ENCODE results near the gene KDELR1. TPM values are rescaled to one million over a fixed set of nuclear protein-coding genes. Genes with fewer than 3 reads are reported as not detected.

KDELR1 gene
- total RNA-seq, 1 experiment from 2014 or later = 111 TPM

GRCh38 chr19:48382286-48382685, 9.1 kb downstream of the KDELR1 start:
- no peak for DNase-seq (ENCODE audit: low read depth, low spot score)
- H3K9me3 ChIP-seq (ENCODE audit: control insufficient read depth, insufficient read depth, low read depth, low read length) = no peaks in the 10 kb centered on the region
- H3K27me3 ChIP-seq (ENCODE audit: control insufficient read depth, insufficient read depth, low read length) = no peaks in the 10 kb centered on the region
- ChIA-PET CTCF (no interaction called here), POLR2A (no interaction called here)
- no peak overlapping the region for H3K27ac ChIP-seq (ENCODE audit: low read length)
- TF ChIP-seq CTCF (IDR thresholded peaks at IDR 0.05) (no peak), REST (IDR thresholded peaks at IDR 0.05; ENCODE audit: insufficient read depth in 1 of 2, low read depth in 2 of 2, low read length in 1 of 2) (no peak), TCF7L2 (IDR thresholded peaks at IDR 0.05; ENCODE audit: low read depth, low read length) (no peak), SIN3A (IDR thresholded peaks at IDR 0.05; ENCODE audit: borderline replicate concordance, insufficient read depth, low read depth, low read length) (no peak), POLR2AphosphoS5 (IDR thresholded peaks at IDR 0.05; ENCODE audit: low read depth, low read length) (no peak)
- in situ Hi-C loops (cut with HindIII; ENCODE audit: low pct_unique_long_range_greater_than_20kb, low sequenced_read_pairs) = no loop called here
- intact Hi-C loops (cut with micrococcal nuclease; ENCODE audit: unreplicated experiment) = no loop called here
- H3K4me1 ChIP-seq (ENCODE audit: control insufficient read depth, insufficient read depth, low read length) = no peaks in the 10 kb centered on the region
- no TSS peak for BruUV-seq (replicated peaks)
- H3K4me3 ChIP-seq (ENCODE audit: low read depth in 2 of 2, low read length in 2 of 2) = no peak overlapping the region
- ATAC-seq = no peak
- no peaks in the 10 kb centered on the region; the same call in 1 of the 2 replicates for H3K36me3 ChIP-seq (ENCODE audit: control insufficient read depth, insufficient read depth, low read length)

- DNase-seq (ENCODE audit: low read depth, low spot score) = no peak
- Histone ChIP-seq H3K4me3 (ENCODE audit: low read depth in 2 of 2, low read length in 2 of 2) (no peak overlapping the region), H3K36me3 (ENCODE audit: control insufficient read depth, insufficient read depth, low read length) (no peaks in the 10 kb centered on the region; the same call in 1 of the 2 replicates), H3K27ac (ENCODE audit: low read length) (no peak overlapping the region), H3K4me1 (ENCODE audit: control insufficient read depth, insufficient read depth, low read length) (no peaks in the 10 kb centered on the region), H3K27me3 (ENCODE audit: control insufficient read depth, insufficient read depth, low read length) (no peaks in the 10 kb centered on the region), H3K9me3 (ENCODE audit: control insufficient read depth, insufficient read depth, low read depth, low read length) (no peaks in the 10 kb centered on the region)
- in situ Hi-C loops (cut with HindIII; ENCODE audit: low pct_unique_long_range_greater_than_20kb, low sequenced_read_pairs) (no loop called here), intact Hi-C loops (cut with micrococcal nuclease; ENCODE audit: unreplicated experiment) (no loop called here)
- no TSS peak for BruUV-seq (replicated peaks)
- ChIA-PET CTCF (no interaction called here), POLR2A (no interaction called here)
- ATAC-seq = no peak
- no peak for TF ChIP-seq SIN3A (IDR thresholded peaks at IDR 0.05; ENCODE audit: borderline replicate concordance, insufficient read depth, low read depth, low read length)
- no peak for TF ChIP-seq TCF7L2 (IDR thresholded peaks at IDR 0.05; ENCODE audit: low read depth, low read length)
- TF ChIP-seq POLR2AphosphoS5 (IDR thresholded peaks at IDR 0.05; ENCODE audit: low read depth, low read length) = no peak
- TF ChIP-seq REST (IDR thresholded peaks at IDR 0.05; ENCODE audit: insufficient read depth in 1 of 2, low read depth in 2 of 2, low read length in 1 of 2) = no peak
- TF ChIP-seq CTCF (IDR thresholded peaks at IDR 0.05) = no peak
Measured at GRCh38 chr19:48381178-48381950, 10.0 kb downstream of the KDELR1 start.

Measured in Panc1 (cell line).